Measurements from ENCODE around the gene CGNL1.

- TF ChIP-seq POLR2AphosphoS5 (IDR thresholded peaks at IDR 0.05) (no peak), CTCF (IDR thresholded peaks at IDR 0.05) (no peak), EP300 (IDR thresholded peaks at IDR 0.05) (no peak)
These were observed 172.5 kb downstream of the CGNL1 start for GRCh38 chr15:57548835-57549234.

All from esophagus muscularis mucosa (tissue), 4 donors.